ENCODE data around the gene CD2AP.
"Not testable (repeated sequence)": the region's sequence is repeated elsewhere in the genome, so short reads cannot be mapped to it uniquely, and the experiment has no call there.

The CD2AP gene

GRCh38 chr6:47563162-47563561 is 85.6 kb downstream of the CD2AP start:
- TF ChIP-seq EZH2phosphoT487 (IDR thresholded peaks at IDR 0.05; ENCODE audit: low read length) (no peak), EZH2 (optimal IDR thresholded peaks at IDR 0.05; ENCODE audit: low read depth, low read length) (no peak), CTCF (IDR thresholded peaks at IDR 0.05; ENCODE audit: low read length) (no peak)
- no peak overlapping the region for H3K9ac ChIP-seq (ENCODE audit: low read length)
- H3K9me2 ChIP-seq (replicated peaks; ENCODE audit: insufficient read depth, low read length), result no peaks in the 10 kb centered on the region
- H3K79me2 ChIP-seq (ENCODE audit: low read length), result peaks cover 6% of the 10 kb centered on the region; the same call in 1 of the 2 replicates
- no peak overlapping the region for H3K4me3 ChIP-seq (ENCODE audit: low read length)
- H3F3A ChIP-seq (ENCODE audit: insufficient read depth, low read length), result no peaks in the 10 kb centered on the region
- H3K4me2 ChIP-seq (ENCODE audit: low read depth, low read length), result no peak overlapping the region
- no peaks in the 10 kb centered on the region for H3K27me3 ChIP-seq (replicated peaks; ENCODE audit: insufficient read depth, low read length)
- no peak overlapping the region for H3K27ac ChIP-seq (ENCODE audit: low read length)
- DNase-seq, result no peak
- H3K4me1 ChIP-seq (ENCODE audit: low read length), result no peaks in the 10 kb centered on the region
- H4K20me1 ChIP-seq (ENCODE audit: insufficient read depth, low read length), result no peaks in the 10 kb centered on the region
- H3K9me3 ChIP-seq (replicated peaks; ENCODE audit: insufficient read depth, low read length), result no peaks in the 10 kb centered on the region
- H2AFZ ChIP-seq (ENCODE audit: low read length), result no peak overlapping the region
- H3K36me3 ChIP-seq (replicated peaks; ENCODE audit: insufficient read depth, low read length), result no peaks in the 10 kb centered on the region; the same call in 1 of the 2 replicates

GRCh38 chr6:47566602-47567001 is 89.0 kb downstream of the CD2AP start:
- H3K27me3 ChIP-seq (replicated peaks; ENCODE audit: insufficient read depth, low read length); H3K4me3 ChIP-seq (ENCODE audit: low read length); H2AFZ ChIP-seq (ENCODE audit: low read length); H3F3A ChIP-seq (ENCODE audit: insufficient read depth, low read length); H3K9me2 ChIP-seq (replicated peaks; ENCODE audit: insufficient read depth, low read length); H3K27ac ChIP-seq (ENCODE audit: low read length); H3K9me3 ChIP-seq (replicated peaks; ENCODE audit: insufficient read depth, low read length); H3K79me2 ChIP-seq (ENCODE audit: low read length); H3K36me3 ChIP-seq (replicated peaks; ENCODE audit: insufficient read depth, low read length); DNase-seq; H4K20me1 ChIP-seq (ENCODE audit: insufficient read depth, low read length); H3K4me1 ChIP-seq (ENCODE audit: low read length); H3K4me2 ChIP-seq (ENCODE audit: low read depth, low read length); H3K9ac ChIP-seq (ENCODE audit: low read length): not testable (repeated sequence)

- no peak overlapping the region for H3K4me2 ChIP-seq (ENCODE audit: low read depth, low read length)
- no peaks in the 10 kb centered on the region for H3K9me2 ChIP-seq (replicated peaks; ENCODE audit: insufficient read depth, low read length)
- H3K36me3 ChIP-seq (replicated peaks; ENCODE audit: insufficient read depth, low read length), result no peaks in the 10 kb centered on the region
- no peaks in the 10 kb centered on the region for H3K79me2 ChIP-seq (ENCODE audit: low read length)
- no peaks in the 10 kb centered on the region for H3K4me1 ChIP-seq (ENCODE audit: low read length)
- no peaks in the 10 kb centered on the region for H4K20me1 ChIP-seq (ENCODE audit: insufficient read depth, low read length)
- H3K9ac ChIP-seq (ENCODE audit: low read length), result no peak overlapping the region
- no peak overlapping the region for H2AFZ ChIP-seq (ENCODE audit: low read length)
- H3K9me3 ChIP-seq (replicated peaks; ENCODE audit: insufficient read depth, low read length), result no peaks in the 10 kb centered on the region
- no peak overlapping the region for H3K27ac ChIP-seq (ENCODE audit: low read length)
- DNase-seq, result no peak
- H3F3A ChIP-seq (ENCODE audit: insufficient read depth, low read length), result no peaks in the 10 kb centered on the region
- no peaks in the 10 kb centered on the region for H3K27me3 ChIP-seq (replicated peaks; ENCODE audit: insufficient read depth, low read length)
- H3K4me3 ChIP-seq (ENCODE audit: low read length), result no peak overlapping the region
- TF ChIP-seq CTCF (IDR thresholded peaks at IDR 0.05; ENCODE audit: low read length), result no peak
- no peak for TF ChIP-seq EZH2 (optimal IDR thresholded peaks at IDR 0.05; ENCODE audit: low read depth, low read length)
- TF ChIP-seq EZH2phosphoT487 (IDR thresholded peaks at IDR 0.05; ENCODE audit: low read length), result no peak
These were observed 90.0 kb downstream of the CD2AP start for GRCh38 chr6:47567586-47567985.

GRCh38 chr6:47571488-47571887 is 93.9 kb downstream of the CD2AP start:
- no peak for DNase-seq
- Histone ChIP-seq H3K79me2 (ENCODE audit: low read length) (no peaks in the 10 kb centered on the region), H3K9ac (ENCODE audit: low read length) (no peak overlapping the region)

More at GRCh38 chr6:47571488-47571887, 93.9 kb downstream of the CD2AP start:
- Histone ChIP-seq H3K9me2 (replicated peaks; ENCODE audit: insufficient read depth, low read length) (no peaks in the 10 kb centered on the region), H3K36me3 (replicated peaks; ENCODE audit: insufficient read depth, low read length) (no peaks in the 10 kb centered on the region), H3K4me2 (ENCODE audit: low read depth, low read length) (no peak overlapping the region), H2AFZ (ENCODE audit: low read length) (no peak overlapping the region), H3K27ac (ENCODE audit: low read length) (no peak overlapping the region), H3K4me3 (ENCODE audit: low read length) (no peak overlapping the region), H3K27me3 (replicated peaks; ENCODE audit: insufficient read depth, low read length) (no peaks in the 10 kb centered on the region), H4K20me1 (ENCODE audit: insufficient read depth, low read length) (no peaks in the 10 kb centered on the region), H3K4me1 (ENCODE audit: low read length) (no peaks in the 10 kb centered on the region), H3K9me3 (replicated peaks; ENCODE audit: insufficient read depth, low read length) (no peaks in the 10 kb centered on the region), H3F3A (ENCODE audit: insufficient read depth, low read length) (no peaks in the 10 kb centered on the region)
- TF ChIP-seq CTCF (IDR thresholded peaks at IDR 0.05; ENCODE audit: low read length), result no peak
- no peak for TF ChIP-seq EZH2 (optimal IDR thresholded peaks at IDR 0.05; ENCODE audit: low read depth, low read length)
- no peak for TF ChIP-seq EZH2phosphoT487 (IDR thresholded peaks at IDR 0.05; ENCODE audit: low read length)
